ENCODE measurements around the gene C7orf57. TPM values are rescaled to one million over a fixed set of nuclear protein-coding genes. Genes with fewer than 3 reads are reported as not detected.

The C7orf57 gene
- total RNA-seq, 1 experiment from 2014 or later: 0.06 TPM

DNA sequence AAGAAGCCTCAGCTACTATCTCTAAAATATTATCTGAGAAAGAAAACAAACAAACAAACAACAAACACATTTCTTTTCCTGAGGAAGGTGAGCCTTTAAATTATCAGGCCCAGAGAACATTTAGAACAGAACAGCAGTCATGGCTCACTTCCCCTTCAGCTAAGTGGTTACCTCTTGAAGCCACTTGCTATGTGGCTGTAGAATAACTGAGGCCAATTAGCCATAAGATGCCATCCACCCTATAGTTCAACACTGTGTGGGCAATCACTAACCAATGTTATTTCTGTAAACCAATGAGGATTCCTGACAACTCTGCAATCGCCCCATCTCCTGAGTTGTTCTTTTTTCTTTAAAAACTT, 50.1 kb downstream of the C7orf57 start:
- no peak for DNase-seq (ENCODE audit: low spot score)

DNA sequence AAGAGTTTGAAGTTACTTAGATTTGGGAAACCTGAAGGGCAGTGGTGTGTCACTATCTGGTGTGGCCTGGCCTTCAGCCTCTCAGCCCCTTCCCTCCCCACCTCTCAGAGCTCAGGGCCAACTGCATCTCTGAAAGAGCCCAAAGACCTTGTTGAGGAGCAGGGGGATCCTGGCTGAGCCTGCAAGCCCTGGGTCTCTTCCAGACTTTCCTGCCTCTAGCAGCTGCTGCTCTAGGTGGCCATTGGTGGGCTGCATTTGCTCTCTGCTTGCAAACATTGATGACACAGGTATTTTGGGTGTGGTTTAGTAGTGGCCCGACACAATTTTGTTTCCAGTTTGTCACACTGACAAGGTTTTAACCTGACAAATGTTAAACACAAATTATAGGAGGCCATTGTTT, 50.6 kb downstream of the C7orf57 start:
- no peak for DNase-seq (ENCODE audit: low spot score)

DNA sequence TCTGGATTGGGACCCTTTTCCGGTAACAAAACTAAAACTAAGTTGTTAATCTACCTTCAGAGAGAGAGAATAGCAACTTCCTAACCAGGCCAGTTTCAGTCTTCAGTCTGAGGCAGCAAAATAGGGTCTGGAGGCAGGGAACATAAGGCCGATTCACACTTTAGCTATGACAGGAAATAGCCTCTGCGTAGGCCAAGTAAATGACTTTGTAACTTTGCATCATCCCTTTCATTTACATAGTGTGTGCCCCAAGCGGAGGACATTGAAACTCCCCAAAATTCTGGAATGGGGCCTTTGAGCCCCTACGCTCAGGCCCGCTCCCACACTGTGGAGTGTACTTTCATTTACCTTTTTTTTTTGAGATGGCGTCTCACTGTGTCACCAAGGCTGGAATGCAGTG, 52.0 kb downstream of the C7orf57 start:
- peak; percentile 70 for DNase-seq (ENCODE audit: low spot score)

DNA sequence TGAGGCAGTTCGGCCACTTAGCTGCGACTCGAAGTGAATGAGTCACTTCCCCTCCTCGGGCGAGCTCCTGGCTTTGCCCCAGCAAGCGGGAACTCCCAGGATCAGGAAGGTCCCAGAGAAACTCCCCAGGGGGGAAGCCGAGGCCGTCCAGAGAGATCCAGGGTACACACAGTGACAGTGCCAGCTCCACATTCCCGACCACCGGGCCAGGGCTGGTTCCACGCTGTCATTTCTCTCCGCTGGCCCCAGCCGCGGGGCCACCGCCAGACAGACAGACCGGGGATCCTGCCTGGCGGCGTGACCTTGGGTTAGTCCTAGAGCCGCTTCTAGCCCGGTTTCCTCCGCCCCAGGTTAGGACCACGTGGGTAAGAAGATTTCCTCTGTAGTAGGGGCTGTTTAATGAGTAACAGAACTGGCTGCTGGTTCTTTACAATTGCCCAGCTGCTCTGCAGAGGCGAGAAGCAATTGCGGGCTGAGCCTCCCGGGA, 53.3 kb downstream of the C7orf57 start:
- DNase-seq (ENCODE audit: low spot score): peak; percentile 100

DNA sequence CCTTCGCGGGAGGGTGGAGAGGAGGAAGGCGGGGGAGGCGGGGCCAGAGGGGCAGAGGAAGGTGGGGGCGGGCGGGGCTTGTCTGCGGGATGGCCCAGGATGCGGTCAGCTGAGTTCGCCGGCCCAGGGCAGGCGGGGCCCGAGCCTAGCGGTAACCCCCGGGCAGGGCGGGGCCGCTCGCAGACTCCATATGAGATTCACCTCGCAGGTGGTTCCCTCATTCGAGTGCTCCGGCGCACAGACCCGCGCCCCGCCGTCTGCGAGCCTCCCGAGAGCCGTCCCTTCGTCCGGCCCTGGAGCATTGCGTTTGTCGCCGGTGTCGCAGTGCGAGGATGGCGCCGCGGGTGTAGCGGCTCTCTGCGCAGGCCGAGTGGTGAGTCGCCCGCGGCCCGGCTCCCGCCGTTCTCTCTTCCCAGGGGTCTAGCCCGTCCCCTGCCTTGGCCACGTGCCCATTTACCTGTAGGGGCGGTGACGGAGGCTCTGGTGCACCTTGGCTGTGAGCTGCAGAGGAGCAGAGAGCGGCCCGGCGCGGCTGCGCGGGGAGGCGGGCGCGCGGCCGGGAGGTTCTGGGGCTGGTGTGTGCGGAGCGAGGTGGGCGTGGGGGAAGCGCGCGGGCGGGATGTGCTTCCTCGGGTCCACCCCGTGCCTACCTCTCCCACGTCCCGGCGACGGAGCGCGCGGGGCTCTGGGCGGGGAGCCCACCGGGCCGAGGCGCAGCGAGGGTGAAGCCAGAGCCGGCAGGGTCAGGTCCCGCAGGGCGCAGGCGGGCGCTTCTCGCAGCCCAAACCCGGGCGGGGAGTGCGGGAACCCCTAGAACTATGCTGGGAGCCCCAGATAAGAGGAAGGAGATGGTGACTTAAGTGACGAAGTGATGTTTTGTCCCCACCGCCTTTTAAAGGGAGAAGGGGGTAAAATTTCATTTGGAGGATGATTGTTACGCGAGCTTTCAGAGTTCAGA, 54.0 kb downstream of the C7orf57 start, which contains the start of gene UPP1:
Gene UPP1, plus strand, starts transcription at position 220 of the 958 bp plus-strand sequence. CDS start 5,519 bp downstream, outside the sequence.
- DNase-seq (ENCODE audit: low spot score): no peak

DNA sequence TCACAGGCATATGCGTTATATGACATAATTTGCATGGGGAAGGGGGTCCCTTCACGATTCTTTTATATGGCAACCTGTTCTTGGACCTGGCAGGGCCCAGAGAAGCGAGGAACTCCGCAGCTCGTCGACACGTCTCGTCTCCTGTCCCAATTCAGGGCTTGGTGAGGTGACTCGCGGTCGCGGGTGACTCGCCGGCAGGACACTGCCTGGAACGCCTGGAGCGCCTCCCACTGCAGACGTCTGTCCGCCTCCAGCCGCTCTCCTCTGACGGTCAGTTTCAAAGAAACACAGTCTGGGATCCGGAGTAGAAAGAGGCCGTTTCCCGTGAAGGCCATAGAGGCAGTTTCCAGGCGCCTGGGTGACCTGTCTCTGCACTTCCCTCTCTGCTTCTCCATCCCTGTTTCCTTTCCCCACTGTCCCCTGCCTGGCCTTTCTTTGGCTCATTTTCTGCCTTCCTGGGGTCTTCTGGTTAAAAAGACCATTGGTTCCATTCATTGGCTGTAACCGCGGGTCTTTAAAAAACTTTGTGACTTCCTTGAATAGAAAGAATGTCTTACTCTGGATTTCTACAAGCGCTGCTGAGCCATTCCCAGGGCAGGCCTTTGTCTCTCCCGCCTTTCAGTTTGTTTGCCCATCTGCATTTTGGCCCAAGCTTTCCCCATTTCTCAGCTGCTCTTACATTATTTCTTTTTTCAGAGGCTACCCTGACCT, 54.9 kb downstream of the C7orf57 start:
- DNase-seq (ENCODE audit: low spot score): no peak

DNA sequence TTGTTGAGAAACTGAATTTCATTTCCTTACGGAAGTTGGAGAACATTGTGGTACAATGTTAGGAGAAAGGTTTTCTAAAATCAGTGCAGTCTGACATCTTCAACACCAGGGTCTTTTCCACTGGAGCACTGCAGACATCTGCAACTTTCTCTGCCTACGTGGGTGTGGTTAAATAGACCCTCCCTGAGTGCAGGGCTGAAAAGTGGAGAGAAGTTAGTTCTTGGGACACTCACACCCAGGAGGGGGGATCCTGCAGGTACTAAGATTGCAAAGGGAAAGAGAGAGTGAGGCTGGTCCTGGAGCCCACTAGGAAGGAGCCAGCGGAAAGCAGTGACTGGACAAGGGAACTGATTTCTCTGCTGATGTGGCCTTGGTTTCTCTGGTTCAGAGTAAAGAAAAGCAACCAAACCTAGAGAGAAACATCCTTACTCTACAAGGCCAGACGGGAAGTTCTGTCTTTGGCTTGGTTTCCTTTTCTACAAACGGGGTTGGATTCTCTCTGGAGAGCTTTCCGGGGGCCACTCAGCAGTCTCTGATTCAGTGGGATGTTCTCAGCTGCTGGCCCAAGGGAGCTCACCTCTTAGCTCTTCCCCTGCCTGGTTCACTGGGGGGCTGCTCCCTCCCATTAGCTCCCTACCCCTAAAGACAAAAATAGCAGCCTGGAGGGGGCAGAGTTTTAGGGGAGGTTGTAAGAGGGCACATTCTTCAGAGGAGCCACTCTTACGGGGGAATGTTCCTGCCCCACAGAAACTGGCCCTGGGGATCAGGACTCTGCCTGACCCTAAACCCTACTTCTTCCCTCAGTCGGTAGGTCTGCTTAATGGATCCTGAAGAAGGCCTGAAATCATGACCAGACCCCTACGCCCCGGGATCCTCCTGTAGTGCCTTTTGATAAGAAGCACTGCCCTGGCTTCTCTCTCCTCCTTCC, 56.4 kb downstream of the C7orf57 start:
- no peak for DNase-seq (ENCODE audit: low spot score)

DNA sequence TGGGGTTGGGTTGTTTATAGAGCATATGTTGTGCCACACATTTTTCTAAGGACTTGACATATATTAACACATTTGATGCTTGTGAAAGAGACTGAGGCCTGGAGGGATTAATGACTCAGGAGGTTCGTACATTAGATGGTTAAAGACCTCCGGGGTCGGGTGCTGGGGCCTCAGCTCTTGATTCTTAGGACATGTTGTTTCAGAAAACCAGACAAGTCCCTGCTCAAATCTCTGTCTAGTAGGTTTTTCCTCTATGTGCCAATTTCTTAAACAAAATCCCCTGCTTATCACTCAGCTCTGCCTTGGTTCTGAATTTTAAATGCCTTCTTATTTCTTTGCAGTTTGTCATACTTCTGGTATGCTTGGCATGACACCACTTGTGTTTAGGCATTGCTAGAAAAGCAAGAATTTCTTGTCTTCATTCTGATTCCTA, 59.5 kb downstream of the C7orf57 start:
- no peak for DNase-seq (ENCODE audit: low spot score)

DNA sequence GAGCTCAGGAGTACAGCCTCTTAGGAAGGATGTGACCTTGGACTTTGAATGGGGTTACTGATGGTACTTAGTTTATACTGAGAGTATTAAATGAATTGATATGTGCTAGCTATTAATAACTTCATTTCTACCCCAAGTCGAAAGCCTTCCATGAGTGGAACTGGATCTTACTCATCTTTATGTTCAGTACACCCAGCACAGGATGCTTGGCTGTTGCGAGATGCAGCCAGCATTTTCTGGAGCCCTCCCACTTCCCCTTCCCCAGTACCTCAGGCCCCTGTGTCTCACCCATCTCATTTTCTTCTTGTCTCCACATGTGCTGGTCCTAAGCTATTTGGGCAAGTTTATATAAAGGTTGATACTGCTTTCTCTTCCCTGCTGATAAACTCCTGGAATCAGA, 60.9 kb downstream of the C7orf57 start:
- no peak for DNase-seq (ENCODE audit: low spot score)

DNA sequence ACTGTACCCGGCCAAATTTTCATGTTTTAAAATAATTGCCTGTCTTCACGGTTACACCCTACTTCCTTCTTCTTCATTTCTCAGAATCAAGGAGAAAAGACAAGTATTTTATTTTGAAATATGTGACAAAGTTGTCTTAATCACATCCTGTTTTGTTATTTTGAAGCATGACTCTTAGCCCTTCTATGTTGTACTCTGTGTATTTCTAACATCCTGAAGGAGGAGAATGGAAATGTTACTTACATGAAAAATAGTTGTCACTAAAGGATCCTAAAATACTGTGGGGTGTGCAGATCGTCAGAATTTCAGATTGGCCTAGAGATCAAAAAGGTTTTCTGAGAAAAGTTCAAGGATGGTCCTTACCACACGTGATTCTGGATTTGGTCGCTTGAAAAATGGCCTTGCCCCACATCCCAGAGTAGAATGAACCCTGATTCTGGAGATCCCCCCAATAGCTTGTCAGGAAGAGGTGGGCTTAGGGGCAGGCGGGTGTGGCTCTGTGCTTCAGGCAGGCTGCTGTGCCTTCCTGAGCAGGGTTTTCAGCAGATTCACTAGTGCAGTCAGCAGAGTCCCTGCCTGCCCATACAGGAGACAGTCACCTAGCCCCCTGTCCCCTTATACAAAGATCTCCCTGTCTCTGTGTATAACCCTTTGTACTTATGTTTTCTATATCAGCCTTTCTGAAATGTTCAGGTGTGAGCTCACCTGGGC, 62.3 kb downstream of the C7orf57 start:
- no peak for DNase-seq (ENCODE audit: low spot score)

DNA sequence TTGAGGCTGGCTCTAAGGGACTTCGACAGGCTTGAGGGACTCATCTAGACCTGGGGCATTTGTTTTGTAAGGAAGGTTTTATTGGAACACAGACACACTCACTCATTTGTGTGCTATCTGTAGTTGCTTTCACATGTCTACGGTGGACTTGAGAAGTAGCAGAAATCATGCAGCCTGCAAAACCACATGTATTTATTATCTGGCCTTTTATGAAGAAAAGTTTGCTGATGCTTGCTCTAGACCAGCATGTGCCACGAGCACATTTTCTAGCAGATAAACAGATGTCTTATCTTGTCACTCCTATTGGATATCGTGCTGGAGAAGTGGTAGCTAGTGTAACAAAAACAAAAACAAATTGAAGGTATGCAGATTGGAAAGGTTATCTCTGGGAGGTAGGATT, 63.5 kb downstream of the C7orf57 start:
- DNase-seq (ENCODE audit: low spot score): no peak

DNA sequence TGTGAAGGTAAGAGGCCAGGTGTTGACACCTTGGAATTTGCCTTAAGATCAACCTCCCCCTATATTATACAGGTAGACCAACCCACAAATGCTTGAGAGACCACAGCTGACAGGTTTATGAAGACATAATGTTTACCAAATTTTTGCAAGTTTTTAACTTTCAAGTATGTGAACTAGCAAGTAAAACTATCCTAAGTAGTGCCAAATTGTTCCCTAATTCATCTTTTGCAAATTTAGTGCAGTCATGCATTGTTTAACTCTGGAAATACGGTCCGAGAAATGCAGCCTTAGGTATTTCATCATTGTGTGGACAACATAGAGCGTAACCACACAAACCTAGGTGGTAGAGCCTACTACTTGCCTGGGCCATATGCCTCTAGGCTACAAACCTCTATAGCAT, 64.4 kb downstream of the C7orf57 start:
- no peak for DNase-seq (ENCODE audit: low spot score)

DNA sequence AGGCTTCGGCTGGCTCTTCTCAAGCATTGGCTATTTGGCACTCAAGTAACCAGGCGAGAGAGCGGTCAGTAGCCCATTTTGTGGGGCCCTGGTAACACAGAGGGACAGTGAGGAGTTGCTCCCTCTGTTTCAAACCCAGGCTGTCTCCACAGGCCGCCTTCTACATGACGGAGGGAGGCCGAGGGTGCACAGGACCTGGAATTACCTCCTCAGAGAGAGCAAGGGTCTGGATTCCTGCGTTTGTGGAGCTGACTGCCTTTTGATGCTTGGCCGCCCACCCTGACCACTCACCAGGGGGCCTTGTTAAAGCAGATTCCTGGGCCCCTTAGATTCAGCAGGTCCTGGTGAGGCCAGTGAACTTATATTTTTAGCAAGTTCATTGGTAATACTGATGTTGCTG, 66.0 kb downstream of the C7orf57 start:
- DNase-seq (ENCODE audit: low spot score): no peak

DNA sequence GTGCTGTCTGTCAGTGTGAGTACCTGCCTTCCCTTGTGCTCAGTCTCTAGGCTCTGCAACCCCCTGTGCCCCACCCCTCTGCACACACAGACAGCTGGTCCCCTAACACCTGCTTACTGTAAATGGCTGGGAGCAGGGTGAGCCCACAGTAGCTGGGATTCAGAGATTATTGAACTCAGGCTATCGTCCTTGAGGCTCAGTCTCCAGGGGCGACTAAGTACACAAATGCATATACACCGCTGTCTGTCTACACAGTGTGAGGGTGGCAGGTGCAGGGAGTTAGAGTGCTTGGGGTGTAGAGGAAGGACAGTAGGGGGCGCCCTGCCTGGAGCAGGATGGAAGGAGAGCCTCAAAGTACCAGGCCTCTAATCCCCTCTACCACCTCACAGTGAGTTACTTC, 66.6 kb downstream of the C7orf57 start:
- no peak for DNase-seq (ENCODE audit: low spot score)

DNA sequence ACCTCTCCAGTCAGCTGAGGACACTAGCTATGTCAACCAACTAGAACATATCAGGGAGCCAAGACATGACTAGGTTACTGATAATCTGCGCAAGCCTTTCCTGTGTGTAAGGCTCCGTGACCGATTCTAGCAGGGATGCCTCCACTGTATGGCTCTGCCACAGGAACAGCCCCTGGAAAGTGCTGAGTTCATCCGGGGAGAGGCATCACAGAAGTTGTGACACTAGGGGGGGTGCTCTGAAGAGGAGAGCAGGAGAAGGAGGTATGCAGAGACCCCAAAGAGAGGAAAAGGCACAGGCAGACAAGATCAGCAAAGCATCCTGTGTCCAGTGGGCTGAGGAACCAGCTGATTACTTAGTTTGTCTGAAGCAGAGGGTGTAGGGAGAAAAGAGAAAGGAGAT, 67.2 kb downstream of the C7orf57 start:
- DNase-seq (ENCODE audit: low spot score): no peak

DNA sequence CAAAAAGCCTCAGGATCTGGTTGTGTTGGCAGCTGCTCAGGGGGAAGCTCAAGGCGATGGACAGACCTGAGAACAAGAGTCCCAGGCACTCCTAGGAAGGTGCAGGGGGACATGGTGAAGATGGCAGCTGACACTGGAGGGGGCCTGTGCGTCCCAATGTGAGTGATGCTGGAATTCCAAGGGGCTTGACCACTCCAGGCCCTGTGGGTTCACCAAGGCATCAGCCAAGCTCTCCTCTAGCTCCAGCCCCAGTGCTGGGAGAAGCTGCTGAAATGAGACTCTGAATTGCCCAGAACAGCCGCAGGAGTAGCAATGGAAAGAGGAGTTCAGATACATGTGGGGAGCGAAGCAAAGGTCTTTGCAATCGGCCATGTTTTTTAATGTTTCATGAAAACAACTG, 69.7 kb downstream of the C7orf57 start:
- no peak for DNase-seq (ENCODE audit: low spot score)

DNA sequence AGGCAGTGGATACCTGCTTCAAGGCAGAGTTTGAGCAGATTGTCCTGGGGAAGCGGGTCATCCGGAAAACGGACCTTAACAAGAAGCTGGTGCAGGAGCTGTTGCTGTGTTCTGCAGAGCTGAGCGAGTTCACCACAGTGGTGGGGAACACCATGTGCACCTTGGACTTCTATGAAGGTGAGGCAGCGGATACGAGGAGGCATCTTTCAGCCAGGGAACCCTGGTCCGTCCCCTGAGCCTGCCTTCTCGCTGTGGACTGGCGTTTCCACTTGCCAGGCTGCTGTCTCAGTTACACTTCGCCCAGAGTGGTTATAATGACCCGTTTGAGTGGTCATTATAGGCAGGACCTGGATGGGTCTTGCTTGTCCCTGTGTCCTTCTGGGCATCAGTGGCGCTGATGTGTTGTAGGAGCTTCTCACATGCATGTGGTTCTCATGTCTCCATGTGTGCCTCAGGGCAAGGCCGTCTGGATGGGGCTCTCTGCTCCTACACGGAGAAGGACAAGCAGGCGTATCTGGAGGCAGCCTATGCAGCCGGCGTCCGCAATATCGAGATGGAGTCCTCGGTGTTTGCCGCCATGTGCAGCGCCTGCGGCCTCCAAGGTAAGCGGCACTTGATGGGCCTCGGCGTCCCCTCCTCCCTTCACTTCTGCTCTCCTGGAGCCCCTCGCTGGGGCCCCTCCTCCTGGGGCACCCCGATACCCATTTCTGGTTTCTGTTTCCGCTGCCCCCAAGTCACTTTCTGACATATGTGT, 71.7 kb downstream of the C7orf57 start:
- no peak for DNase-seq (ENCODE audit: low spot score)

DNA sequence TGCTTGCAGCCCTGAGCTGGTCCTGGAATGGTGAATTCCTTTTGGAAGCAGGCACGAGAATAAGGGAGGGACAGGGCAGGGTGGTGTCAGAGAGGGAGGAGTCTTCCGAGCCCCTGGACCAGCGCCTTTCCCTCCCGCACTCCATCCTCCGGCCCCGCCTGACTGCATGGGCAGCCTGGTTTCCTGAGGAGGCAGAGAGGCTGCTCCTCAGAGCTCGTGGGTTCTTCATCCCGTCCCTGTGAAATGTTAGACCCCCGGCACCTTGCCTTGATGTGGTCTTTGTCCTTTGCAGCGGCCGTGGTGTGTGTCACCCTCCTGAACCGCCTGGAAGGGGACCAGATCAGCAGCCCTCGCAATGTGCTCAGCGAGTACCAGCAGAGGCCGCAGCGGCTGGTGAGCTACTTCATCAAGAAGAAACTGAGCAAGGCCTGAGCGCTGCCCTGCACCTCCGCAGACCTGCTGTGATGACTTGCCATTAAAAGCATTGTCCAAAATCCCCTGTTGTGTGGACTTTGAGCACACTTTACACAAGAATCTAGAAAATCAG, 72.7 kb downstream of the C7orf57 start:
- no peak for DNase-seq (ENCODE audit: low spot score)

DNA sequence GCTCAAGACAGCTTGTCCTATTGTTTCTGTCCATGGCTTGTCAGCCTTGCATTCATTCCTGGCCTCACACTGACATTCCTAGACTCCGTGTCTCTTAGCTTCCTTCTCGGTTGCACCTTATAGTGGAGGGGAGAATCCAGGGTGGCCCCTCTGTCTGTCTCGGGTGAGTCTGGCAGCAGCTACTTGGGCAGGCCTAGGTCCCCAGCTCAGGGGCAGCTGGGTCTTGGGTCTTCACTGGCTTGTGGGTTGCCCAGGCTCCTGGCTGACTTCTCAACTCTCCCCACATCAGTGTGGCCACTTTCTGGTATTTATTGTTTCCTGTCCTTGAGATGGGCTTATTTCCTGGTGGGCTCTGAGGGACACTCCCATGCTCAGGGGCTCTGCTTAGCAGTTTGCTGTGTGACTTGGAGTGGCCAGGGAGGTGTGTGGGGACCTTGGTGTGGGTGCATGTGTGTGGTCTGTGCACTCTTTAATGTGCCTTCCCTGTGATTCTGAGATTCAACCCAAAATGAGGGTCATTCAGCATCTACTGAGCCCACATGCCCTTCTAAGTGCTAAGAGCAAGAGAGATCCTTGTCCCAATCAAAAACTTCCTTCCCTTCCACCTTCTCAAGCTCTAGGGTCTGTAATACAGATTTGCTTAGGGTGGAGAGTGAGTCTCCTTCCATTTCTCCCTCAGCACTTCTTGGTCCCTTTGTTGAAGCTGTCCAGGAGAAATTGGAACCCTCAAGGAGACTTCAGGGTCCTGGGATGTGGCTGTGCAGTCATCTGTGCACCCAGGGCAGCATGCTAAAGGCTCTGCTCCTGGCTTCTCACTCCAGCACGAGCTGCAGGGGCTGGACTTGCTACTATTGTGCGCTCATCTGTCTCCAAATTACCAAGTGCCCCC, 73.9 kb downstream of the C7orf57 start:
- no peak for DNase-seq (ENCODE audit: low spot score)

Measured in H4 (cell line).